K562 (cell line): ENCODE results near the gene GALNT12. TPM values are rescaled to one million over a fixed set of nuclear protein-coding genes. Genes with fewer than 3 reads are reported as not detected.
A peak's percentile ranks its signal among the peaks of the same experiment; 100 is the strongest.

Experiments
- ATF1 ChIP-seq, 2 experiments: fragments of 450-650 bp in 1 of 2; IDR thresholded peaks; 2 replicates each; pipeline ENCODE4 v1.6.1; 2016; ENCODE audit warnings: missing compliant biosample characterization in 1 of 2, missing genetic modification characterization in 1 of 2
- CBX1 ChIP-seq: sonication (generic); IDR thresholded peaks from 2 replicates; pipeline ENCODE4 v1.6.1; 2016; ENCODE audit warnings: antibody characterized with exemption, low read depth, mild to moderate bottlenecking
- GTF2E2 ChIP-seq: fragments of 200-800 bp; sonication (Bioruptor generic); IDR thresholded peaks from 2 replicates; pipeline ENCODE4 v1.6.1; 2016; ENCODE audit warnings: missing genetic modification characterization, missing compliant biosample characterization
- MBD1 ChIP-seq: fragments of 250-450 bp; sonication (Bioruptor Pico); IDR thresholded peaks from 2 replicates; pipeline ENCODE4 v1.8.0; 2022; ENCODE audit warnings: inconsistent platforms
- MLX ChIP-seq, 2 experiments: fragments of 450-650 bp in 1 of 2; sonication (generic) in 1 of 2; formaldehyde crosslinking; conservative IDR thresholded peaks; 2 replicates each; pipeline versions ENCODE4 v1.4.0 to v1.8.1; 2020 to 2022; ENCODE audit warnings: mild to moderate bottlenecking in 1 of 2, missing genetic modification reagents in 1 of 2
- OTX1 ChIP-seq: fragments of 450-650 bp; formaldehyde crosslinking; IDR thresholded peaks from 2 replicates; pipeline ENCODE4 v1.4.0; 2022; ENCODE audit warnings: mild to moderate bottlenecking
- PHB ChIP-seq: fragments of 250-450 bp; sonication (Bioruptor Pico); IDR thresholded peaks from 2 replicates; pipeline ENCODE4 v1.5.0; 2021
- RB1 ChIP-seq: fragments of 450-650 bp; IDR thresholded peaks from 2 replicates; pipeline ENCODE4 v1.6.1; 2017; ENCODE audit warnings: low read depth, mild to moderate bottlenecking
- SNRNP70 ChIP-seq: fragments of 200-400 bp; formaldehyde crosslinking; optimal IDR thresholded peaks from 2 replicates; pipeline ENCODE3; 2017; ENCODE audit warnings: low read depth, low read length
- TAF9B ChIP-seq: fragments of 450-650 bp; IDR thresholded peaks from 2 replicates; pipeline ENCODE4 v1.6.1; 2018; ENCODE audit warnings: mild to moderate bottlenecking; ENCODE audit not compliant: partially characterized antibody
- TCF15 ChIP-seq: fragments of 250-450 bp; sonication (Bioruptor Pico); IDR thresholded peaks from 2 replicates; pipeline ENCODE4 v1.8.0; 2022; ENCODE audit warnings: moderate library complexity, mild to moderate bottlenecking, inconsistent platforms
- ZBTB17 ChIP-seq: fragments of 450-650 bp; formaldehyde crosslinking; IDR thresholded peaks from 2 replicates; pipeline ENCODE4 v1.4.0; 2020; ENCODE audit warnings: mild to moderate bottlenecking
- ZBTB7A ChIP-seq: IDR thresholded peaks from 2 replicates; pipeline ENCODE4 v1.6.1; 2011; ENCODE audit warnings: low read depth, mild to moderate bottlenecking, low read length, moderate library complexity, borderline replicate concordance; ENCODE audit not compliant: control insufficient read depth
- ZNF12 ChIP-seq: sonication (generic); formaldehyde crosslinking; IDR thresholded peaks from 2 replicates; pipeline ENCODE4 v1.4.0; 2020; ENCODE audit warnings: mild to moderate bottlenecking, missing genetic modification reagents
- ZNF165 ChIP-seq: fragments of 250-450 bp; sonication (Bioruptor Pico); IDR thresholded peaks from 2 replicates; pipeline ENCODE4 v1.4.0; 2020; ENCODE audit warnings: borderline replicate concordance
- ZNF780A ChIP-seq: fragments of 250-450 bp; sonication (Bioruptor Pico); IDR thresholded peaks from 2 replicates; pipeline ENCODE4 v1.5.0; 2021; ENCODE audit warnings: mild to moderate bottlenecking
- polyA plus RNA-seq, 8 experiments: library from polyadenylated mRNA; depleted of rRNA in 4 of 8; stranded (reverse) in 5 of 8; unstranded in 3 of 8; fragments of >200 nt; fragmentation: Nextera tagmentation in 2 of 8; fragmentation: Illumina TruSeq in 1 of 8; extraction: Ambion mirVana in 2 of 8; extraction: Trizol in 1 of 8; gene quantifications; 2 replicates each; pipeline versions ENCODE4 v1.2.1 to v1.2.3, GENCODE V29; 2011 to 2014; ENCODE audit warnings: inconsistent platforms in 1 of 8, missing spikeins in 1 of 8
- total RNA-seq, 7 experiments: library from RNA; depleted of rRNA in 6 of 7; stranded (reverse); fragments of >200 nt in 6 of 7; fragmentation: Illumina TruSeq in 2 of 7; extraction: Trizol in 2 of 7; gene quantifications; 2 replicates each; pipeline versions ENCODE4 v1.2.1 to v1.2.3, GENCODE V29; 2011 to 2021; ENCODE audit warnings: low replicate concordance in 1 of 7
- TF ChIP-seq, protein P1 (sequence below): fragments of 450-650 bp; conservative IDR thresholded peaks from 2 replicates; pipeline ENCODE4 v1.6.1; 2016; ENCODE audit warnings: missing genetic modification characterization, low read depth, mild to moderate bottlenecking, missing compliant biosample characterization, moderate library complexity
- TF ChIP-seq, protein P2 (sequence below): fragments of 450-650 bp; IDR thresholded peaks from 2 replicates; pipeline ENCODE4 v1.6.1; 2016
- TF ChIP-seq, protein P3 (sequence below): fragments of 450-650 bp; formaldehyde crosslinking; IDR thresholded peaks from 2 replicates; pipeline ENCODE4 v1.4.0; 2022; ENCODE audit warnings: missing genetic modification characterization
- TF ChIP-seq, protein P4 (sequence below): fragments of 250-450 bp; sonication (Bioruptor Pico); IDR thresholded peaks from 2 replicates; pipeline ENCODE4 v1.4.0; 2020; ENCODE audit warnings: mild to moderate bottlenecking, moderate library complexity

The GALNT12 gene
- total and polyA plus RNA-seq, 9 of the 15 experiments (the other 6 are each of a cell fraction or from before 2014, with no cell fraction given) = 29.7 to 82.9 (median 44.2) TPM

- TF ChIP-seq, protein P1, sequence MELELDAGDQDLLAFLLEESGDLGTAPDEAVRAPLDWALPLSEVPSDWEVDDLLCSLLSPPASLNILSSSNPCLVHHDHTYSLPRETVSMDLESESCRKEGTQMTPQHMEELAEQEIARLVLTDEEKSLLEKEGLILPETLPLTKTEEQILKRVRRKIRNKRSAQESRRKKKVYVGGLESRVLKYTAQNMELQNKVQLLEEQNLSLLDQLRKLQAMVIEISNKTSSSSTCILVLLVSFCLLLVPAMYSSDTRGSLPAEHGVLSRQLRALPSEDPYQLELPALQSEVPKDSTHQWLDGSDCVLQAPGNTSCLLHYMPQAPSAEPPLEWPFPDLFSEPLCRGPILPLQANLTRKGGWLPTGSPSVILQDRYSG (tag) = peak; percentile 97
- TF ChIP-seq TCF15 (CRISPR knock-in tag) (peak; percentile 86; the same call in 1 of the 2 replicates), ZBTB7A (no peak), ZNF12 (CRISPR knock-in tag) (no peak), GTF2E2 (peak; percentile 97), PHB (CRISPR knock-in tag) (no peak), ZNF780A (CRISPR knock-in tag) (no peak), TAF9B (peak; percentile 41), MBD1 (CRISPR knock-in tag) (0 out of 2 replicates have a peak, but pooled peaks have one; percentile 53), CBX1 (no peak), RB1 (no peak), SNRNP70 (no peak), ZBTB17 (CRISPR knock-in tag) (peak; percentile 92), OTX1 (CRISPR knock-in tag) (peak; percentile 91), ATF1 (CRISPR knock-in tag; IDR thresholded peaks at IDR 0.05) (no peak), ATF1 (tag; IDR thresholded peaks at IDR 0.05) (peak; percentile 91), MLX (CRISPR knock-in tag; conservative IDR thresholded peaks at IDR 0.05) (no peak), ZNF165 (peak; percentile 94; the same call in 1 of the 2 replicates)
- TF ChIP-seq, protein P2, sequence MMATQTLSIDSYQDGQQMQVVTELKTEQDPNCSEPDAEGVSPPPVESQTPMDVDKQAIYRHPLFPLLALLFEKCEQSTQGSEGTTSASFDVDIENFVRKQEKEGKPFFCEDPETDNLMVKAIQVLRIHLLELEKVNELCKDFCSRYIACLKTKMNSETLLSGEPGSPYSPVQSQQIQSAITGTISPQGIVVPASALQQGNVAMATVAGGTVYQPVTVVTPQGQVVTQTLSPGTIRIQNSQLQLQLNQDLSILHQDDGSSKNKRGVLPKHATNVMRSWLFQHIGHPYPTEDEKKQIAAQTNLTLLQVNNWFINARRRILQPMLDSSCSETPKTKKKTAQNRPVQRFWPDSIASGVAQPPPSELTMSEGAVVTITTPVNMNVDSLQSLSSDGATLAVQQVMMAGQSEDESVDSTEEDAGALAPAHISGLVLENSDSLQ = peak; percentile 69
- TF ChIP-seq, protein P3, sequence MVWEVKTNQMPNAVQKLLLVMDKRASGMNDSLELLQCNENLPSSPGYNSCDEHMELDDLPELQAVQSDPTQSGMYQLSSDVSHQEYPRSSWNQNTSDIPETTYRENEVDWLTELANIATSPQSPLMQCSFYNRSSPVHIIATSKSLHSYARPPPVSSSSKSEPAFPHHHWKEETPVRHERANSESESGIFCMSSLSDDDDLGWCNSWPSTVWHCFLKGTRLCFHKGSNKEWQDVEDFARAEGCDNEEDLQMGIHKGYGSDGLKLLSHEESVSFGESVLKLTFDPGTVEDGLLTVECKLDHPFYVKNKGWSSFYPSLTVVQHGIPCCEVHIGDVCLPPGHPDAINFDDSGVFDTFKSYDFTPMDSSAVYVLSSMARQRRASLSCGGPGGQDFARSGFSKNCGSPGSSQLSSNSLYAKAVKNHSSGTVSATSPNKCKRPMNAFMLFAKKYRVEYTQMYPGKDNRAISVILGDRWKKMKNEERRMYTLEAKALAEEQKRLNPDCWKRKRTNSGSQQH (CRISPR knock-in tag) = peak; percentile 98
- TF ChIP-seq, protein P4, sequence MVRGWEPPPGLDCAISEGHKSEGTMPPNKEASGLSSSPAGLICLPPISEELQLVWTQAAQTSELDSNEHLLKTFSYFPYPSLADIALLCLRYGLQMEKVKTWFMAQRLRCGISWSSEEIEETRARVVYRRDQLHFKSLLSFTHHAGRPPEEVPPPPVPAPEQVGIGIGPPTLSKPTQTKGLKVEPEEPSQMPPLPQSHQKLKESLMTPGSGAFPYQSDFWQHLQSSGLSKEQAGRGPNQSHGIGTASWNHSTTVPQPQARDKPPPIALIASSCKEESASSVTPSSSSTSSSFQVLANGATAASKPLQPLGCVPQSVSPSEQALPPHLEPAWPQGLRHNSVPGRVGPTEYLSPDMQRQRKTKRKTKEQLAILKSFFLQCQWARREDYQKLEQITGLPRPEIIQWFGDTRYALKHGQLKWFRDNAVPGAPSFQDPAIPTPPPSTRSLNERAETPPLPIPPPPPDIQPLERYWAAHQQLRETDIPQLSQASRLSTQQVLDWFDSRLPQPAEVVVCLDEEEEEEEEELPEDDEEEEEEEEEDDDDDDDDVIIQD = peak; percentile 79; the same call in 1 of the 2 replicates
Observed at GRCh38 chr9:98851730-98852459, 44.4 kb downstream of the GALNT12 start (continued).
